Stimulated activated naive B cell treated with anti-CD40 and anti-IgM and Interleukin-4, amounts not matched to agents 10 μg/mL and 1 μg/mL and 100 μg/mL, for 72 hours (primary cell): ENCODE measurements around the gene KCNQ1.
"Not testable (repeated sequence)": the region's sequence is repeated elsewhere in the genome, so short reads cannot be mapped to it uniquely, and the experiment has no call there.

Experiments
- ATAC-seq, 2 donors: fragments of 150-1000 bp; cut with Tn5 transposase; replicated peaks; 2 replicates each; pipeline ENCODE4 v1.10.0; 2021; ENCODE audit warnings: moderate library complexity in 1 of 2
- DNase-seq: peaks from one replicate; pipeline ENCODE4 v3.0.0; 2021
- H3K27ac Mint-ChIP-seq: one replicate; pipeline ENCODE4 v1.8.0; 2022; ENCODE audit warnings: mild to moderate bottlenecking, mixed read lengths
- H3K27me3 Mint-ChIP-seq, 2 donors: one replicate each; pipeline ENCODE4 v1.8.0; 2022; ENCODE audit warnings: mixed read lengths in 2 of 2
- H3K36me3 Mint-ChIP-seq, 2 donors: one replicate each; pipeline ENCODE4 v1.8.0; 2022; ENCODE audit warnings: mixed read lengths in 2 of 2, mild to moderate bottlenecking in 1 of 2
- H3K4me1 Mint-ChIP-seq, 2 donors: one replicate each; pipeline ENCODE4 v1.8.0; 2022; ENCODE audit warnings: mixed read lengths in 2 of 2, mild to moderate bottlenecking in 1 of 2
- H3K4me3 Mint-ChIP-seq, 2 donors: one replicate each; pipeline ENCODE4 v1.8.0; 2022; ENCODE audit warnings: mild to moderate bottlenecking in 2 of 2, mixed read lengths in 2 of 2, moderate library complexity in 1 of 2
- H3K9me3 Mint-ChIP-seq, 2 donors: one replicate each; pipeline ENCODE4 v1.8.0; 2022; ENCODE audit warnings: mixed read lengths in 2 of 2, mild to moderate bottlenecking in 1 of 2

KCNQ1 gene

GRCh38 chr11:2625183-2625582, 180.4 kb downstream of the KCNQ1 start:
- peaks cover 8 to 11% of the 10 kb centered on the region in 2 donors for H3K9me3 Mint-ChIP-seq
- DNase-seq (no peak), ATAC-seq (no peak)
- peaks cover 6 to 49% of the 10 kb centered on the region in 2 donors for H3K36me3 Mint-ChIP-seq
- H3K27ac Mint-ChIP-seq: no peak overlapping the region
- H3K4me3 Mint-ChIP-seq: no peak overlapping the region
- peaks cover 0 to 4% of the 10 kb centered on the region in 2 donors for H3K4me1 Mint-ChIP-seq
- H3K27me3 Mint-ChIP-seq: peaks cover 0 to 7% of the 10 kb centered on the region in 2 donors

GRCh38 chr11:2630679-2631078, 185.9 kb downstream of the KCNQ1 start:
- Mint-ChIP-seq H3K36me3 (peaks cover 21 to 59% of the 10 kb centered on the region in 2 donors), H3K9me3 (peaks cover 23 to 32% of the 10 kb centered on the region in 2 donors), H3K4me3 (no peak overlapping the region), H3K27ac (no peak overlapping the region), H3K27me3 (no peaks in the 10 kb centered on the region), H3K4me1 (no peaks in the 10 kb centered on the region)
- ATAC-seq (no peak), DNase-seq (no peak)

GRCh38 chr11:2631161-2631560, 186.4 kb downstream of the KCNQ1 start:
- ATAC-seq: no peak
- no peak for DNase-seq
- Mint-ChIP-seq H3K4me3 (no peak overlapping the region), H3K9me3 (peaks cover 23 to 32% of the 10 kb centered on the region in 2 donors), H3K27me3 (no peaks in the 10 kb centered on the region), H3K27ac (no peak overlapping the region), H3K36me3 (peaks cover 21 to 62% of the 10 kb centered on the region in 2 donors), H3K4me1 (no peaks in the 10 kb centered on the region)

GRCh38 chr11:2639763-2640162, 195.0 kb downstream of the KCNQ1 start:
- not testable (repeated sequence) for H3K4me1 Mint-ChIP-seq, ATAC-seq, H3K4me3 Mint-ChIP-seq, DNase-seq, H3K27ac Mint-ChIP-seq, H3K27me3 Mint-ChIP-seq
- H3K9me3 Mint-ChIP-seq: peaks cover 50 to 54% of the 10 kb centered on the region in 2 donors
- H3K36me3 Mint-ChIP-seq: peaks cover 37 to 78% of the 10 kb centered on the region in 2 donors

GRCh38 chr11:2641623-2642022, 196.8 kb downstream of the KCNQ1 start:
- ATAC-seq (no peak), DNase-seq (no peak)
- H3K27me3 Mint-ChIP-seq: no peaks in the 10 kb centered on the region
- peaks cover 52 to 57% of the 10 kb centered on the region in 2 donors for H3K9me3 Mint-ChIP-seq
- H3K4me1 Mint-ChIP-seq: no peaks in the 10 kb centered on the region
- peaks cover 41 to 88% of the 10 kb centered on the region in 2 donors for H3K36me3 Mint-ChIP-seq
- no peak overlapping the region for H3K27ac Mint-ChIP-seq
- H3K4me3 Mint-ChIP-seq: no peak overlapping the region

GRCh38 chr11:2643746-2644145, 198.9 kb downstream of the KCNQ1 start:
- peaks cover 46 to 59% of the 10 kb centered on the region in 2 donors for H3K9me3 Mint-ChIP-seq
- H3K27me3 Mint-ChIP-seq: no peaks in the 10 kb centered on the region
- DNase-seq: no peak
- peaks cover 42 to 85% of the 10 kb centered on the region in 2 donors for H3K36me3 Mint-ChIP-seq
- no peaks in the 10 kb centered on the region for H3K4me1 Mint-ChIP-seq
- ATAC-seq: no peak
- no peak overlapping the region for H3K4me3 Mint-ChIP-seq
- no peak overlapping the region for H3K27ac Mint-ChIP-seq

GRCh38 chr11:2644844-2645778, 200.3 kb downstream of the KCNQ1 start:
- ATAC-seq: no peak
- Mint-ChIP-seq H3K4me1 (no peaks in the 10 kb centered on the region), H3K27ac (no peak overlapping the region), H3K4me3 (no peak overlapping the region), H3K27me3 (no peaks in the 10 kb centered on the region), H3K36me3 (peaks cover 41 to 86% of the 10 kb centered on the region in 2 donors), H3K9me3 (peaks cover 52 to 69% of the 10 kb centered on the region in 2 donors)
- no peak for DNase-seq

GRCh38 chr11:2645779-2646118, 200.9 kb downstream of the KCNQ1 start:
- H3K4me3 Mint-ChIP-seq: no peak overlapping the region
- ATAC-seq (no peak), DNase-seq (no peak)
- peaks cover 50 to 66% of the 10 kb centered on the region in 2 donors for H3K9me3 Mint-ChIP-seq
- H3K27ac Mint-ChIP-seq: no peak overlapping the region
- H3K36me3 Mint-ChIP-seq: peaks cover 38 to 85% of the 10 kb centered on the region in 2 donors
- H3K27me3 Mint-ChIP-seq: no peaks in the 10 kb centered on the region
- no peaks in the 10 kb centered on the region for H3K4me1 Mint-ChIP-seq

- ATAC-seq (no peak), DNase-seq (no peak)
- Mint-ChIP-seq H3K9me3 (peaks cover 49 to 58% of the 10 kb centered on the region in 2 donors), H3K27me3 (no peaks in the 10 kb centered on the region), H3K4me3 (no peak overlapping the region), H3K36me3 (peaks cover 37 to 83% of the 10 kb centered on the region in 2 donors), H3K4me1 (no peaks in the 10 kb centered on the region), H3K27ac (no peak overlapping the region)
Measured at GRCh38 chr11:2647167-2647566, 202.4 kb downstream of the KCNQ1 start.

GRCh38 chr11:2647953-2648352, 203.1 kb downstream of the KCNQ1 start:
- DNase-seq (no peak), ATAC-seq (no peak)
- Mint-ChIP-seq H3K36me3 (peaks cover 40 to 84% of the 10 kb centered on the region in 2 donors), H3K27ac (no peak overlapping the region), H3K9me3 (peaks cover 47 to 53% of the 10 kb centered on the region in 2 donors), H3K27me3 (no peaks in the 10 kb centered on the region), H3K4me3 (no peak overlapping the region), H3K4me1 (peaks cover 0 to 2% of the 10 kb centered on the region in 2 donors)

GRCh38 chr11:2649400-2649799, 204.6 kb downstream of the KCNQ1 start:
- no peak for ATAC-seq
- DNase-seq: no peak
- Mint-ChIP-seq H3K27me3 (no peaks in the 10 kb centered on the region), H3K27ac (no peak overlapping the region), H3K9me3 (peaks cover 38 to 40% of the 10 kb centered on the region in 2 donors), H3K4me3 (no peak overlapping the region), H3K36me3 (peaks cover 34 to 75% of the 10 kb centered on the region in 2 donors), H3K4me1 (peaks cover 0 to 2% of the 10 kb centered on the region in 2 donors)

- Mint-ChIP-seq H3K4me3 (no peak overlapping the region), H3K36me3 (peaks cover 33 to 75% of the 10 kb centered on the region in 2 donors), H3K9me3 (peaks cover 34 to 36% of the 10 kb centered on the region in 2 donors), H3K27me3 (no peaks in the 10 kb centered on the region), H3K4me1 (peaks cover 0 to 2% of the 10 kb centered on the region in 2 donors), H3K27ac (no peak overlapping the region)
- DNase-seq: no peak
- ATAC-seq: no peak
Measured at GRCh38 chr11:2649848-2650247, 205.0 kb downstream of the KCNQ1 start.

GRCh38 chr11:2650343-2650867, 205.6 kb downstream of the KCNQ1 start:
- Mint-ChIP-seq H3K4me1 (peaks cover 0 to 2% of the 10 kb centered on the region in 2 donors), H3K4me3 (no peak overlapping the region), H3K27me3 (no peaks in the 10 kb centered on the region), H3K27ac (no peak overlapping the region), H3K36me3 (peaks cover 30 to 70% of the 10 kb centered on the region in 2 donors), H3K9me3 (peaks cover 33 to 34% of the 10 kb centered on the region in 2 donors)
- DNase-seq (no peak), ATAC-seq (no peak)

GRCh38 chr11:2651054-2651617, 206.3 kb downstream of the KCNQ1 start:
- Mint-ChIP-seq H3K27ac (no peak overlapping the region), H3K4me1 (peaks cover 0 to 2% of the 10 kb centered on the region in 2 donors), H3K36me3 (peaks cover 31 to 70% of the 10 kb centered on the region in 2 donors), H3K27me3 (no peaks in the 10 kb centered on the region), H3K9me3 (peaks cover 31 to 34% of the 10 kb centered on the region in 2 donors), H3K4me3 (no peak overlapping the region)
- DNase-seq (no peak), ATAC-seq (no peak)
